GM21576 (cell line): ENCODE results near the gene TBC1D22B.
A peak's percentile ranks its signal among the peaks of the same experiment; 100 is the strongest.

ENCODE experiments used
- ATAC-seq: cut with Tn5 transposase; IDR thresholded peaks from one replicate; pipeline ENCODE4 v1.9.1; 2021; ENCODE audit warnings: mild to moderate bottlenecking, moderate library complexity; ENCODE audit not compliant: unreplicated experiment

The TBC1D22B gene, protein sequence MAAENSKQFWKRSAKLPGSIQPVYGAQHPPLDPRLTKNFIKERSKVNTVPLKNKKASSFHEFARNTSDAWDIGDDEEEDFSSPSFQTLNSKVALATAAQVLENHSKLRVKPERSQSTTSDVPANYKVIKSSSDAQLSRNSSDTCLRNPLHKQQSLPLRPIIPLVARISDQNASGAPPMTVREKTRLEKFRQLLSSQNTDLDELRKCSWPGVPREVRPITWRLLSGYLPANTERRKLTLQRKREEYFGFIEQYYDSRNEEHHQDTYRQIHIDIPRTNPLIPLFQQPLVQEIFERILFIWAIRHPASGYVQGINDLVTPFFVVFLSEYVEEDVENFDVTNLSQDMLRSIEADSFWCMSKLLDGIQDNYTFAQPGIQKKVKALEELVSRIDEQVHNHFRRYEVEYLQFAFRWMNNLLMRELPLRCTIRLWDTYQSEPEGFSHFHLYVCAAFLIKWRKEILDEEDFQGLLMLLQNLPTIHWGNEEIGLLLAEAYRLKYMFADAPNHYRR

DNA sequence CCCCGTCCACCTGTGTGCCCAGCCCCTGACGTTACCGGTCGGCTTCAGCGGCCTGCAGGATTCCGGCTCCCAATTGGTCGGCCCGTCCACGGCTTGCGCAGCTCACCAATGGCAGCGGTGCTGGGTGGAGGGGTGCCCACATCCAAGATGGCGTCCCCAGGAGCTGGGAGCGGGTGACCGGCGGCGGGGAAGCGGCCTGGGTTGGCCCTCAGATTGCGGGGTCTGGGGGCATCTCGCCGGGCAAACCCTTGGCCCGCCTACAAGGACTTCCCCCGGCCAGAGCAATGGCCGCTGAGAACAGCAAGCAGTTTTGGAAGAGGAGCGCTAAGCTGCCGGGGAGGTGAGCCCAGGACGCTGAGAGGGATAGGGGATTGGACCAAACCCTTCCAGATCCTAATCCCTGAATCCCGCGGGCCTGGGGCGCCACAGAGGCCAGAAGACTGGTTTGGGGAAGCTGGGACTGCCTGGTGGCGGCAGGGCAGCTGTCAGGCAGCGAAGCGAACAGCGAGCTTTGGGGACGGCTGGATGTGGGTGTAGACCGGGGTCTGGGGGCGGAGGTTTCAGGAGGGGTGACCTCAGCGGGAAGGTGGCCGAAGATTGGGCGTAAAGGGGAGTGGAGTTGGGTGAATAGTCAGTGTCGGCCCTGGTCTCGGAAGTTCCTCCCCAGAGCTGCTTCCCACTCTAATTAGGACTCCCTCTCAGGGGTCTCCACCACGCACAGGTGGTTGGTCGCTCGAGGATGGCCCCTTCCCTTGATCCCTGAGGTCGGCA is at the start of gene TBC1D22B, which contains the start of gene TMEM217:
TBC1D22B (plus strand) TSS at position 139 of the 771 bp plus-strand sequence; CDS start at position 285, 146 bp downstream.
TMEM217 (minus strand) TSS at position 511 of the 771 bp plus-strand sequence. CDS start 39,114 bp downstream, outside the sequence.
- peak; percentile 97 for ATAC-seq

DNA sequence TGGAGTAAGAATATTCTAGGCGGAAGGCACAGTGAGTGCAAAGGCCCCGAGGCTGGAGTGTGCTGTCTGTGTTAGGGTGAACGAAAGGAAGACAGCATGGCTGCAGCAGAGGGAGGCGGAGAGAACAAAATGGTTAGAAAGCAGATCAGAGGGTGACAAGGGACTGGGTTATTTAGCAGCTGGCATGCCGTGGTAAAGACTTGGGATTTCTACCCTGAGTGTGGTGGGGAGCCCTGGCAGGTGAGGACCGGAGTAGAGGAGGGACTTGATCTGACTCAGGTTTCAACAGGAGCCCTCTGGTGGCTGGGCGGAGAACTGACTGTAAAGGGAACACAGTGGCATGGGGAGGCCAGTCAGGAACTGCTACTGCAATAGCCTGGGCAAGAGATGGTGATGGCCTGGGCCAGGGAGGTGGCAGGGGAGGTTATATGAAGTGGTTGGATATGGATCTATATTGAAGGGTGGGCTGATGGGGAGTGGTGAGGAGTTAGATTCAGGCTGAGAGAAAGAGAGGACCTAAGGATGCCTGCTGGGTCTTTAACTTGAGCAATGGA is 49.6 kb upstream of the TBC1D22B start:
- peak; percentile 49 for ATAC-seq

DNA sequence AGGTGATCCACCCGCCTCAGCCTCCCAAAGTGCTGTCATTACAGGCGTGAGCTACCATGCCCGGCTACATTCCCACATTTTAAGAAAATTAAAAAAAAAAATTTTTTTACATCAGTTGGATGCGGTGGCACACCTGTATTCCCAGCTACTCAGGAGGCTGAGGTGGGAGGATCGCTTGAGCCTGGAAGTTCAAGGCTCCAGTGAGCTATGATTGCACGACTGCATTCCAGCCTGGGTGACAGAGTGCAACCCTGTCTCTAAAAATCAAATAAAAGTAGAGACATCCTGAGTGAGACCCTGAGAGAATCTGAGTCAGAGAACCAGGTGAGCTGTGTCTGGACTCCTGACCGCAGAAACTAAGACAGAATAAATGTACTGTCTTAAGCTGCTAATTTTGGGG is 48.8 kb upstream of the TBC1D22B start:
- ATAC-seq, result no peak

DNA sequence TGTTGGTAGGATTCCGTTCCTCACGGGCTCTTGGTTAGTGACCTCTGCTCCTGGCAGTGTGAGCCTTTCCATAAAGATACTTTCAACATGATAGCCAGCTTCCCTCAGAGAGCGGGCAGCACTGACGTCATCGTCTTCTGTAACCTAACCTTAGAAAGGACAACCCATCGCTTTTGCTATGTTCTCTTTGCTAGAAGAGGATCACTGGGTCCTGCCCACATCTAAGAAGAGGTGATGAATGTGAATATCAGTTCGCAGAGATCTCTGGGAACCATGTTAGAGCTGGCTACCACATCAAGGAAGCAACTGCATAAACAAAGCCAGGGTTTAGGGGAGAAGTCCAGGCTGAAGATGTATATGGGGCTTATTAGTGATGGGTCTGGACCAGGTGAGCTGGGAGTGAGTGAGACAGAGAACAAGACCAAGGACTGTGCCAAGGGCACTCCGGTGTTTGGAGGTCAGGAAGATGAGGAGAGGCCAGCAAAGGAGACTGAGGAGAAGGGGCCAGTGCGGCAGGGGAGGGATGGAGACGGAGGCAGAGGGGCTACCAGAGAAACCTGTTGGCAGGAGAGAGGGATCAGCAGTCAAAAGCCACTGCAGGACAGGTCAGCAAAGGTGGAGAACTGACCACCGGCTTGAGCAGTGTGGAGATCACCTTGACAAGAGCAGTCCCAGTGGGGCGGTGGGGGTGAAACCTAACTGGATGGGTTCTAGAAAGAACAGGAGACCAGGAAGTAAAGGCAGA is 47.9 kb upstream of the TBC1D22B start:
- no peak for ATAC-seq

DNA sequence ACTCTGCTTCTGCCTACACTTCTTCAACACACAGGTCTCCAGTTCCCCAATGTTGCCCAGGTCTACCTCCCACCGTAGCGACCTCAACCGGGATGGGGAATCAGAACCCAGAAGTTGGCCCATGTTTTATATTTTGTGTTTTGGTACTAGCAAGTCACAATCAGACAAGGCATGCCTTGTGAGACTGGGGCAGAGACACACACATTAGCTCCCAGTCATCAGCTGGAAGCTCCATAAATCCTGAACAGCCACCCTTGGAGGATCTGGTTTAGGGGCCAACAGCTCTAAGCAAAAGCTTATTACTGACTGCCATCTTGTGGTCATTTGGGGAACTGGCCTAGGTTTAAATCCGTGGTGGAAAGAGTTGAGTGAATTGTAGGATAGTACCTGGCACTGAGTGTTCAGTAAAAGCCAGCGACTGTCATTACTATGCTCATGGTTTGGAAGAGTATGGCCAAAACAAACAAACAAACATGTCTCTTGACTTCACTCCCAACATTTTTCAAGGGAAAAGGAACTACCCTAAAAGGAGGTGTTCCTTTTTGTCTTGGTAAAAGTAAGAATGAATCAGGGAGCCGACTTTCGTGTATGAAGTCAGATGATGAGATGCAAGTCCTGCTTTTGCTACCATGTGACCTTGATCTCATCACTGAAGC is 47.1 kb upstream of the TBC1D22B start:
- ATAC-seq, result no peak

DNA sequence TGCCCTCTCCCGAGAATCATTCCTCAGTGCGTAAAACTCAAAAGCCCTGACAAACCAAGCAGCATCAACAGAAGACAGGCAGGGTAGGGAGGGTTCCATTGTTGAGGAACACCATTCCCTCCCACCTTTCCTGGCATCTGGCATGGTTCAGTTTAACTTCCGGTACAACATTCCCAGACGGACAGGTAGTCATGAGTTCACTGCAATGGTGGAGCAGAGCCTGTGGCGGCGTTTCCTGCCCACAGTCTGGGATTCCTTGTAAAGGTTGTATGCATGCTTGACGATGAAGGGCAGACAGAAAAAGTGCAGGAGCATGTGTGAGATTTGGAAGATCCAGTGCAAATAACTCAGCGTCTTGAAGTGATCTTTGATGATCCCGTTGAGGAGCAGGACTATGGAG is 45.3 kb upstream of the TBC1D22B start:
- no peak for ATAC-seq

DNA sequence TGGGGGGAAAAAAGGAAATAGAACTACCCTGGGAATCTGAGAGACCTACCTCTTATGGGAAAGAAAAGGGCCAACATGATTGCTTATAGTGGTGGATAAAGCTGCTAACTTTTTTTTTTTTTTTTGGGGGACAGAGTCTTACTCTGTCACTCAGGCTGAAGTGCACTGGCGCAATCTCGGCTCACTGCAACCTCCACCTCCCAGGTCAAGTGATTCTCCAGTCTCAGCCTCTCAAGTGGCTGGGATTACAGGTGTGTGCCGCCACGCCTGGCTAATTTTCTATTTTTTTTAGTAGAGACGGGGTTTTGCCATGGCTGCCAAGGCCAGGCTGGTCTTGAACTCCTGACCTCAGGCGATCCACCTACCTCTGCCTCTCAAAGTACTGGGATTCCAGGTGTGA is 39.5 kb upstream of the TBC1D22B start:
- no peak for ATAC-seq

DNA sequence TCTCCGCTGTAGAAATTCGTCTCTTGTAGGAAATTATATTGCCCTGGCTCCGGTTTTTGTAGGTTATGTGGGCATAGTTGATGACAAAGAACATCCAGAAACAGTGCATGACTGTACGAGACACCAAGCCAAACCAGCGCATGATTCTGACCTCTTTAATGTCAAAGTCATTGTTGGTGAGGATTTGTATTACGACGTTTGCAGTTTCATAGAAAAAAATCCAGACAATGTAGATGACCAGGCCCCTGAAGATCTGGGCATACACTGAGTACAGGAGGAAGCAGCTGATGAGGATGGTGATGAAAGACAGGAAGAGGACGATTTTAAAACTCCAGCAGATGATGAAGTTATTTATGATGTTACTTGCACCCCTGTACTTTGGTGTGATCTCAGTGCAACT is 39.1 kb upstream of the TBC1D22B start:
- ATAC-seq, result no peak

DNA sequence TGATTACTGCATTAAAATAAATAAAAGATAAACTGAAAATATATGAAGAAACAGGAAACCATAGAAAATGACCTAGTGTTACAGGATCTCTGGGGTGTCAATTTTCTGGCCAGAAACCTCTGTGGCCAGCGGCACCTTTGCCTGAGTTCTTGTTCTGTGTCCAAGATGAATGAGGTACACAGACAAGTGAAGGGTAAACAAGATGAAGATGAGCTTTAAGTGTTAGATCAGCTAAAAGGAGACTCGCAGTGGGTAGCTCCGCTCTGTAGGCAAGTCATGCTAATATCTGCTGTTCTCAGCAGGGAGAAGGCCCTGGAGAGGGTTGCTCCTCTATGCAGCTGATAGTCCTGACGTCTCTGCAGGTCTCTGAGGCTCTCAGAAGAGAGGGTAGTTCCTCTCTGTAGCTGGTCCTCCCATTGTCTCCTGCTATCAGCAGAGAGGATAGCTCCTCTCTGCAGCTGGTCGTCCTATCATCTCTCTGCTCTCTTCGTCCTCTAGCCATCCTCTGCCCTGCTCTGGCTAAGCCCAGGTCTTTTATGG is 35.9 kb upstream of the TBC1D22B start:
- no peak for ATAC-seq

DNA sequence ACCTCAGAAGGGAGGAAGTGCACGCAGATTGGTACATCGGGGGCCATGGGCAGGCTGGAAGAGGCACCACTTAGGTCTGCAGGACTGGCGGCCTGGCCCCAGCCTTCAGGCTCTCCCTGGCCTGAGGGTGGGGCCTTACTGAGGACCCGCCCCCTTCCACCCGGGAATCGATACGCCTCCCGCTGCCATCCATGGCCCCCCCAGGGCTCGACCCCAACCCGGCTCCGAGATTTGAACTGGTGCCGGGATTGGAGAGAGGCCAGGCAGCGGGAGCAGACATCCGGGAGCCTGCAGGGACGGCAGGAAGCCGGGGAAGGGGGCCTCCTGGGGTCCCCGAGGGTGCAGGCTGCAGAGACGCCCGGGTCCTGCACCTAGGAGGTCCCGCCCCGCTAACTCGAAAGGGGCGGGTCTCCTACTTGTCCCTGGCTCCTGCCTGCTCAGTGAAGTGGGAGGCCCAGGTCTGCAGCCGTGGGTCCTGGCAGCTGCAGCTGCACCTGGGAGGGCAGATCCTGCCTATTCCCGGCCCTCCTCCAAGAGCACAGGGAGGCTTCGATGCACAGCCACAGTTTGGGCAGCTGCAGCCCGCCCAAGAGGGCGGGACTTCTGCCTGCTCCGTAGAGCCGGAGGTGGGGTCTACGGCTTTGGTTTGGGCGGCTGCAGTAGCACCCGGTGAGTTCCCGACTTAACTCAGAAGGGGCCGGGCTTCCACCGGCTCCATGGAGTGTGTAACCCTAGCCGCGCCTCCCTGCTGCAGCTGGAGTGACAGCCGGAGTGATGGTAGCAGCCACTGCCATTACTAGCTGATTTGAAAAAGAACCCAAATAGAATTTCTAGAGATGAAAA is 35.2 kb upstream of the TBC1D22B start:
- peak; percentile 81 for ATAC-seq

DNA sequence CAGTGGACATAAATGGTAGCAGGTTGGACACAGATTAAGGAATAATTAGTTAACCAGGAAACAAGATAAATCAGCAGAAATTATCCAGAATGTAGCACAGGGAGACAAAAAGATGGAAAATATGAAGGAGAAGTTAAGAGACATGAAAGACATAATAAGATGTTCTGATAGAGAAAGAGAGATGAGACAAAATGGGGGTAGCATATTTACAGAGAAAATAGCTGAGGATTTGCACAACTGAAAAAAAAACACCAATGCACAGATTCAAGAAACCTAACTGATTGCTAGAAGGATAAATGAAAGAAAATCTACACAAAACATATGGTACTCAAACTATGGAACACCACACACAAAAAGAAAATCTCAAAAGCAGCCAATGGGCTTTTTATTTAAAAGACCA is 34.6 kb upstream of the TBC1D22B start:
- ATAC-seq, result no peak

DNA sequence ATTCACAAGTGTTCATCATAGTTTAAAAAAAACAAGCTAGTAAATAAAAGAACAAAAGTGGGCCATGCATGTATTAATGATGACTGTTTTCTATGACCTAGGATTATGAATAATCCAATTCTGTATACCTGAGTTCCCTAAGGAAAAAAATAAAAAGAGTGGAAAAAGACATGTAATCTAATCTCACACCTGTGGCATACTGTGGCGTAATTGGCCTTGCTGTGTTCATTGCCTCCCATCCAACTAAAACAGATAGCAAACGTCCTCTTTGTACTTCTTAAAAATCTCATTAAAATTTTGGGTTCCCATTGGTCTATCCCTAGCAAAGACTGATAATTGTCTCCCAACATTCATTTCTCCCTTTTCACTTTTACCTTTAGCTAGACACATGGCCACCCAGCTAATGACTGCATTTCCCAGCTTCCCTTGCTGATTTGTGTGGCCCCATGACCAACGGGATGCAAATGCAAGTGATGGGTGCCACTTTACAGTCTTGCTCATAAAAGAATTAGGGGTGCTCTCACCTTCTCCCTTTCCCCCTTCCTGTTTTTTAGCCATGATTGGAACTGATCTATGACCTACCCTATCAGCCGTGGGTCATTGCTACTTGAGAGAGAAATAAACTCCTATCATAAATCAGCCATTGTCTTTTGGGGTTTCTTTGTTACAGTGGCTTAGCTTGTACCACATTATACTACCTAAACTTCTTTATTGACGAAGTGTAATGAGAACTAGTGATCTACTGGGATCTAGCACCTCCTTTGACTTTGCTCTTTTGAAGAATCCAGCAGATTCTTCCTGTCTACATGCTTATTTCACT is 32.0 kb upstream of the TBC1D22B start:
- no peak for ATAC-seq

DNA sequence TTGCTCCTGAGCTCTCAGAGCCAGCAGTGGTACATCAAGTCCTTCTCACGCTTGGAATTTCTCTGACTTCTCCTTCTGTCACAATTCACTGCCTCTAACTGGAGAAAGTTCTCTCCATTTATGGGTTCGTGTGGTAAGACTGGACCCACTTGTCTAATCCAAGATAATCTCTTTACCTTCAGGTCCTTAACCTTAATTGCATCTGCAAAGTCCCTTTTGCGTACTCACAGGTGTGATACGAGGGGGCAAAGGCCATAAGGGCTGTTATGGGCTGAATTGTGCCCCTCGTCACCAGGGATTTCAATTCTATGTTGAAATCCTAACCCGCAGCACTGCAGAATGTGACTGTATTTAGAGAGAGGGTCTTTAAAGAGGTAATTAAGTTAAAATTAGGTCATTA is 27.5 kb upstream of the TBC1D22B start:
- no peak for ATAC-seq

DNA sequence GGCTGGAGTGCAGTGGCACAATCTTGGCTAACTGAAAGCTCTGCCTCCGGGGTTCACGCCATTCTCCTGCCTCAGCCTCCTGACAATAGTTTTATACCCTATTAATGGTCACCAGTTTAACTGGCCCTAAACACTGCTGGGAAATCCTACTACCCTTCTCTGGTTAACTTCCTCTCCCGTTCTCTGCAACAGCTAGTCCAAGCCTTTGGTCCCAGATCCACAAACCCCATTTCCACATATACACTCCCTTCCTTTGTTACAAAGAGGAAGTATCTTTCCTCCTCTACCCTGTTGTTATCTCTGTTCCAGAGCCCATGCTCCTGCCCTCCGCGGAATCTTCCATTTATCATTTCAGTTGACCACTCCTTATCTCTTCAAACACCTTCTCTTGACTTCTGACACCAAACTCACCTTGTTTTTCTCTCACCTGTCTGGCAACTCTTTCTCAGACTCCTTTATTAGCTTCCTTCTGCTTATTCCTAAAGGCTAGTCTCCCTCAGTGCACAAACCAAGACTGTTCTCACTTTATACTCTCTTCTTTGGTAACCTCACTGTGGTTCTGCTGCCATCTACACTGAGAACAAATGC is 25.0 kb upstream of the TBC1D22B start:
- no peak for ATAC-seq

DNA sequence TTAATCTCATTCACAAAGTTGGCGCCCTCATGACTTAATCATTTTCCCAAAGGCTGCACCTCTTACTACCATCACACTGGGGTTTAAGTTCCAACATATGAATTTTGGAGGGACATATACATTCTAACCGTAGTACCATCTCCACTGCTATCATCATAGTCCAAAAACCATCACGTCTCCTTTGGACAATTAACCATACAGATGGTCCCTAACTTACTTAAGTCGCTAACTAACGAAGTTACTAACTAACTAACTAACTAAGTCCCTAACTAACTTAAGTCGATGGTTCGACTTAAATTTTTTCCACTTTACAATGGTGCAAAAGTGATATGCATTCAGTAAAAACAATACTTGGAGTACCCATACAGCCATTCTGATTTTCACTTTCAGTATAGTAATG is 24.0 kb upstream of the TBC1D22B start:
- no peak for ATAC-seq

DNA sequence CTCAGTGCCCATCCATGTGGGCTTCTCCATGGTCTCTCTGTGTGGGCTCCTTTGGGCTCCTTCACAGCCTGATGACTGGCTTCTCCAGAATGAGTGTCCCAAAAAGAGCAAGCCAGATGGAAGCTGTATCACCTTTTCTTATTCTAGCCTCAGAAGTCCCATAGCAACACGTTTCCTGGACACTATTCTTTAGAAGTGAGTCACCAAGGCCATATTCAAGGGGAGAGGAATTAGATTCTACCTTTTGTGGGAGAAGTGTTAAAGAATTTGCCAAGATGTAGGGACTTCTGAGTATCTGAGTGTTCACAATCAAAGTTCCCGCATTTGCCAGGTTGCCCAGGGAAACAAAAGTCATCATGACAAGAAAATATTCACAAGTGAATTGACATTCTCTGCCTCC is 20.7 kb upstream of the TBC1D22B start:
- no peak for ATAC-seq

DNA sequence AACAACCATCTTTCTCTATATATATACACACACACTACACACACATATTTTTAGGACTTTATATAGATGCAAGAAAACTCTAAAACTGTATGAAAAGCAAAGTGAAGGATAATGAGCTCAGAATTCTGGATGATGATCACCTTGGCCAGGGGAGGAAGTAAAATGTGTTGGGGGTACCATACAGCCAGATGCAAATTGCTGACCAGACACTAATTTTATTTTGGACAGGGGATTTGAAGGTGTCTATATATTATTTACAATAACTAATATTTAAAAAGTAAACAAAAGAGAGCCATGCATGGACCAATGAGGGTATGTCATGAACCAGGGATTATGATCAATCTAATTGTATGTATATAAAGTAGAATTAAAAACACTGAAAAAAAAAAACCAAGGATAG is 19.8 kb upstream of the TBC1D22B start:
- ATAC-seq, result no peak

DNA sequence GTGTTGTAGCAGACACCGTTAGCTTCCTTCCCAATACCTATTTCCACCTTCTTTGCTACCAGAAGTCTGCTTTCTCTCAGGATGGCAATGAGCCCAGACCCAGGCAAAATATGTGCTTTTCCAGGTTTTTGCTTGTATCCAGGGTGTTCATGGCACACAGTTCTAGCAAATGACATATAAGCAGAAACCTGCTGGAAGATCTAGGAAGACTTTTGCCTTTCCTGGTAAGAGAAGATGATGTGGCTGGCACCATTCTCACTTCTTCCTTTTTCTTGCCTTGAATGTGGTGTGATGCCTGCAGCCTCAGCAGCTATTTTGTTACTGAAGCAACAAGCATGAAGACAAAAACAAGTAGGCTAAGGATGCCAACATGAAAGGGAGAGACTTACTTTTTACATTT is 19.2 kb upstream of the TBC1D22B start:
- no peak for ATAC-seq
